Epithelial cell of esophagus (primary cell): ENCODE measurements around the gene POPDC2.

ENCODE experiments used
- DNase-seq: peaks from one replicate; pipeline ENCODE4 v3.0.0; 2010; ENCODE audit warnings: low read depth
- H3K4me3 ChIP-seq: 2 replicates; pipeline ENCODE4 v1.5.1; 2011; ENCODE audit warnings: mild to moderate bottlenecking, low read length, control low read depth
- CTCF ChIP-seq: IDR thresholded peaks from 2 replicates; pipeline ENCODE4 v1.5.1; 2011; ENCODE audit warnings: low read depth, mild to moderate bottlenecking, low read length, control low read depth, inconsistent platforms; ENCODE audit not compliant: insufficient read depth; ENCODE audit errors: missing control alignments

The POPDC2 gene

GRCh38 chr3:119604878-119605277, 55.5 kb downstream of the POPDC2 start:
- H3K4me3 ChIP-seq = no peak overlapping the region
- TF ChIP-seq CTCF = no peak
- DNase-seq = peak; percentile 33

- DNase-seq = no peak
- H3K4me3 ChIP-seq = no peak overlapping the region
- TF ChIP-seq CTCF = no peak
Measured at GRCh38 chr3:119602676-119603075, 57.7 kb downstream of the POPDC2 start.

GRCh38 chr3:119601154-119601553, 59.2 kb downstream of the POPDC2 start:
- H3K4me3 ChIP-seq = no peak overlapping the region
- no peak for DNase-seq
- no peak for TF ChIP-seq CTCF

GRCh38 chr3:119600732-119601131, 59.7 kb downstream of the POPDC2 start:
- TF ChIP-seq CTCF = no peak
- no peak for DNase-seq
- no peak overlapping the region for H3K4me3 ChIP-seq

GRCh38 chr3:119599558-119600174, 60.7 kb downstream of the POPDC2 start:
- no peak for DNase-seq
- TF ChIP-seq CTCF = no peak
- H3K4me3 ChIP-seq = no peak overlapping the region

GRCh38 chr3:119598410-119599098, 61.8 kb downstream of the POPDC2 start:
- H3K4me3 ChIP-seq = no peak overlapping the region
- no peak for TF ChIP-seq CTCF
- no peak for DNase-seq
